GM12878 (cell line): ENCODE data around the gene GPX7. TPM values are rescaled to one million over a fixed set of nuclear protein-coding genes. Genes with fewer than 3 reads are reported as not detected.

Experiments used
- ATAC-seq: fragments of 200-7000 bp; cut with Tn5 transposase; 3 replicates; pipeline ENCODE4 v1.9.1; 2020; ENCODE audit warnings: mild to moderate bottlenecking, moderate library complexity
- BruUV-seq: library from RNA; stranded (reverse); fragments of 400-500 nt; replicated peaks from 2 replicates; lab custom pipeline; 2021; lab: Mats Ljungman, UMichigan
- CTCF ChIA-PET: fragments of 300-600 bp; sonication (Branson Sonifier 250); formaldehyde crosslinking; extraction: SDS; loops from one replicate; lab custom pipeline; 2021; ENCODE audit warnings: inconsistent platforms; lab: Yijun Ruan, JAX
- POLR2A ChIA-PET: fragments of 350-600 bp; formaldehyde crosslinking; extraction: SDS; loops from one replicate; lab custom pipeline; 2021; ENCODE audit warnings: inconsistent platforms; lab: Charles Lee
- RAD21 ChIA-PET: fragments of 300-600 bp; sonication (Branson Sonifier 250); formaldehyde crosslinking; loops from one replicate; lab custom pipeline; 2023; ENCODE audit warnings: antibody characterized with exemption; ENCODE audit not compliant: unreplicated experiment; lab: Charles Lee
- SMC1A ChIA-PET: fragments of 300-600 bp; sonication (Branson Sonifier 250); formaldehyde crosslinking; loops from one replicate; lab custom pipeline; 2023; ENCODE audit not compliant: unreplicated experiment, uncharacterized antibody; lab: Charles Lee
- DNase-seq: peaks from one replicate; pipeline ENCODE4 v3.0.0-alpha.2; 2011; ENCODE audit warnings: low read depth, low spot score
- FAIRE-seq: peaks from 3 replicates; lab custom pipeline; 2011; peaks lifted over from hg19 to GRCh38; lab: Jason Lieb, UNC
- H2AFZ ChIP-seq: 2 replicates; pipeline ENCODE4 v1.6.0; 2011; ENCODE audit warnings: low read depth, low read length, control low read depth; ENCODE audit not compliant: control insufficient read depth
- H3K27ac ChIP-seq: 2 replicates; pipeline ENCODE4 v1.5.1; 2011; ENCODE audit warnings: control low read depth; ENCODE audit not compliant: control insufficient read depth, insufficient read depth
- H3K27me3 ChIP-seq, 2 experiments: replicated peaks in 1 of 2; 2 replicates each; pipeline versions ENCODE4 v1.6.0 to v1.6.1; 2011; ENCODE audit warnings: low read length in 1 of 2; ENCODE audit not compliant: control insufficient read depth in 2 of 2, insufficient read depth in 2 of 2
- H3K36me3 ChIP-seq, 2 experiments: 2 replicates each; pipeline ENCODE4 v1.5.1; 2011; ENCODE audit warnings: low read length in 1 of 2; ENCODE audit not compliant: control insufficient read depth in 2 of 2, insufficient read depth in 2 of 2
- H3K4me1 ChIP-seq: 2 replicates; pipeline ENCODE4 v1.6.1; 2011; ENCODE audit warnings: mild to moderate bottlenecking, low read length, moderate library complexity, mixed read lengths; ENCODE audit not compliant: control insufficient read depth, insufficient read depth
- H3K4me2 ChIP-seq: 2 replicates; pipeline ENCODE4 v1.6.0; 2011; ENCODE audit warnings: control low read depth; ENCODE audit not compliant: control insufficient read depth, insufficient read depth
- H3K4me3 ChIP-seq: fragments of 200-600 bp; sonication (generic); 2 replicates; pipeline ENCODE4 v1.5.1; 2016
- H3K79me2 ChIP-seq: 2 replicates; pipeline ENCODE4 v1.6.0; 2011; ENCODE audit warnings: low read length; ENCODE audit not compliant: control insufficient read depth, insufficient read depth
- H3K9ac ChIP-seq: 2 replicates; pipeline ENCODE4 v1.8.0; 2011; ENCODE audit warnings: low read length, control low read depth, mixed read lengths; ENCODE audit not compliant: control insufficient read depth, insufficient read depth
- H3K9me3 ChIP-seq: replicated peaks from 3 replicates; pipeline ENCODE4 v1.5.1; 2011; ENCODE audit warnings: mild to moderate bottlenecking, low read length; ENCODE audit not compliant: control insufficient read depth, insufficient read depth
- H4K20me1 ChIP-seq: 2 replicates; pipeline ENCODE4 v1.6.0; 2011; ENCODE audit not compliant: control insufficient read depth, insufficient read depth
- EGR1 ChIP-seq, 2 experiments: IDR thresholded peaks; 1 replicate in 1 of 2; 2 replicates in 1 of 2; pipeline ENCODE4 v1.6.1; 2011 to 2012; ENCODE audit warnings: low read depth in 2 of 2, low read length in 2 of 2, borderline replicate concordance in 1 of 2, mild to moderate bottlenecking in 1 of 2, moderate library complexity in 1 of 2
- YBX1 ChIP-seq: fragments of 450-650 bp; IDR thresholded peaks from 2 replicates; pipeline ENCODE4 v1.6.1; 2016; ENCODE audit warnings: antibody characterized with exemption
- WGBS: methylation state at CpG from one replicate; pipeline ENCODE4 v1.1.6; 2016; ENCODE audit warnings: low lambda C conversion rate; ENCODE audit not compliant: insufficient replicate concordance, insufficient coverage; ENCODE audit errors: missing lambda C conversion rate; 5-methylcytosine and 5-hydroxymethylcytosine counted together
- in situ Hi-C: fragments of 300-500 bp; cut with MboI; formaldehyde crosslinking; loops from 9 replicates; pipeline ENCODE4 v1.14.3; 2018; ENCODE audit warnings: mixed read lengths
- intact Hi-C: fragments of 100-400 bp; cut with micrococcal nuclease; formaldehyde crosslinking; loops from one replicate; pipeline ENCODE4 v1.14.2; 2022; ENCODE audit not compliant: unreplicated experiment
- polyA plus RNA-seq, 11 experiments: library from polyadenylated mRNA; depleted of rRNA in 4 of 11; unstranded in 6 of 11; stranded (reverse) in 5 of 11; fragments of >200 nt; fragmentation: Nextera tagmentation in 4 of 11; fragmentation: Illumina TruSeq in 1 of 11; extraction: Ambion mirVana in 4 of 11; extraction: Trizol in 1 of 11; gene quantifications; 1 replicate in 1 of 11; 2 replicates in 10 of 11; pipeline versions ENCODE4 v1.2.1 to v1.2.3, GENCODE V29; 2011 to 2016; ENCODE audit warnings: inconsistent platforms in 2 of 11, missing spikeins in 2 of 11, low read depth in 1 of 11
- total RNA-seq, 4 experiments: library from RNA; depleted of rRNA in 3 of 4; stranded (reverse); fragments of >200 nt in 3 of 4; fragmentation: Illumina TruSeq in 1 of 4; extraction: Trizol in 1 of 4; gene quantifications; 2 replicates each; pipeline versions ENCODE4 v1.2.1 to v1.2.3, GENCODE V29; 2013 to 2021
- TF ChIP-seq, protein P1 (sequence below): fragments of 450-650 bp; IDR thresholded peaks from 2 replicates; pipeline ENCODE4 v1.6.1; 2017; ENCODE audit warnings: borderline replicate concordance

The GPX7 gene
- total and polyA plus RNA-seq, 10 of the 15 experiments (the other 5 are each of a cell fraction or from before 2014, with no cell fraction given) = 1.9 to 4.2 (median 2.5) TPM; not detected in 1

DNA sequence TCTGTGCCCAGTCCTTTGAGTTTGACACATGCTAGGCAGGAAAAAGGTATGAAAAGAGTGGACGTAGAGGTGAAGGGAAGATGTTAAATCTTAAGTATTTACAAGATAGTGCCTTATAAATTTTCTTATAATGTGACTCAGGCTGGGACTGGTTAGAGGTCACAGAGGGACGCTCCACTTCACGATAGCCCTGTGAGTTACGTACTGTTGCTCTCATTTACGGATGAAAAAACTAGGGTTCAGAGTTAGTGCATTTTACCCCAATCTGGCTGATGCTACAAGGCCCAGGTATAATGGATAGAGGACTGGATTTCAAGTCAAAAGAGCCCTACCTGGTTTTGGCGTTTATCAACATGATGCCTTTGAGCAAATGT is 47.9 kb upstream of the GPX7 start:
- H3K4me1 ChIP-seq = peaks cover 4% of the 10 kb centered on the region
- FAIRE-seq (no peak), DNase-seq (no peak), ATAC-seq (no peak)
- no peak overlapping the region for H3K27ac ChIP-seq
- in situ Hi-C loops = no loop called here
- intact Hi-C loops = loop anchor here (10.0 kb wide), 1 partner anchor 131 kb away; no protein-coding TSS in a partner anchor
- 80% methylated on average over 6 of the region's 6 CpGs for WGBS
- ChIA-PET SMC1A (interaction anchor here (1.3 kb wide), 2 partner anchors 25 to 47 kb away, joined by 3 to 4 read pairs; no protein-coding TSS in a partner anchor), POLR2A (interaction anchor here (0.6 to 1.5 kb wide), 2 partner anchors 84 to 160 kb away, joined by 5 to 6 read pairs; no protein-coding TSS in a partner anchor), CTCF (interaction anchor here (0.7 to 1.9 kb wide), 2 partner anchors 81 to 149 kb away, joined by 3 to 6 read pairs; no protein-coding TSS in a partner anchor), RAD21 (interaction anchor here (1.2 to 2.1 kb wide), 4 partner anchors 22 to 131 kb away, joined by 3 to 19 read pairs (median 4); no protein-coding TSS in a partner anchor)
- H3K4me3 ChIP-seq = peak overlapping the region; percentile 81; the same call in 1 of the 2 replicates
- no peaks in the 10 kb centered on the region; the same call in 2 of the 3 replicates for H3K9me3 ChIP-seq
- peaks cover 32% of the 10 kb centered on the region for H3K79me2 ChIP-seq
- H2AFZ ChIP-seq = peak overlapping the region; percentile 94; the same call in 1 of the 2 replicates
- BruUV-seq = TSS peak; percentile 64
- H4K20me1 ChIP-seq = no peaks in the 10 kb centered on the region
- H3K27me3 ChIP-seq = 0 out of 4 replicates have a peak, but pooled peaks cover 0 to 6% of the 10 kb centered on the region in 2 experiments
- TF ChIP-seq, protein P1, sequence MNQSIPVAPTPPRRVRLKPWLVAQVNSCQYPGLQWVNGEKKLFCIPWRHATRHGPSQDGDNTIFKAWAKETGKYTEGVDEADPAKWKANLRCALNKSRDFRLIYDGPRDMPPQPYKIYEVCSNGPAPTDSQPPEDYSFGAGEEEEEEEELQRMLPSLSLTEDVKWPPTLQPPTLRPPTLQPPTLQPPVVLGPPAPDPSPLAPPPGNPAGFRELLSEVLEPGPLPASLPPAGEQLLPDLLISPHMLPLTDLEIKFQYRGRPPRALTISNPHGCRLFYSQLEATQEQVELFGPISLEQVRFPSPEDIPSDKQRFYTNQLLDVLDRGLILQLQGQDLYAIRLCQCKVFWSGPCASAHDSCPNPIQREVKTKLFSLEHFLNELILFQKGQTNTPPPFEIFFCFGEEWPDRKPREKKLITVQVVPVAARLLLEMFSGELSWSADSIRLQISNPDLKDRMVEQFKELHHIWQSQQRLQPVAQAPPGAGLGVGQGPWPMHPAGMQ = no peak
- peak overlapping the region; percentile 96 for H3K4me2 ChIP-seq
- H3K9ac ChIP-seq = peak overlapping the region; percentile 82; the same call in 1 of the 2 replicates
- H3K36me3 ChIP-seq = no peaks in the 10 kb centered on the region

DNA sequence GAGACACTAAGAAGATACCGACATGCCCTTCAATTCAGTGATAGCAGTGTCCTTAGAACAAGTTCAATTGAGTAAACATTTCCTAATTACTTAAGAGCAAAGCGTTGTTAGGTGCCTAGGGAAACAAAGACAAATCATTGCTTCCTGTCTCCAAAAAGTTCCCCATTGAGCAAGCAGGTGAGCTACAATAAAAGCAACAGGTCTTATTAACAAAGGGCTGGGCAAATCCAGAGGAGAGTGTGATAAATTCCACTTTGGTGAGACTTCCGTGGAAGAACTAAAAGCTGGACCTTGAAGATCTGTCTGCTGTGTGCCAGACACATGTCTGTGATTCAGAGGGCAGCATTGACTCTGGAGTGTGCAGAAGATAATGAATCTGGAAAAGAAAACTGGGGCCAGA is 47.4 kb upstream of the GPX7 start:
- DNase-seq (no peak), ATAC-seq (no peak), FAIRE-seq (no peak)
- no peak overlapping the region for H3K4me2 ChIP-seq
- H2AFZ ChIP-seq = no peak overlapping the region
- no peak overlapping the region for H3K9ac ChIP-seq
- H3K79me2 ChIP-seq = peaks cover 27% of the 10 kb centered on the region
- H3K4me1 ChIP-seq = peaks cover 4% of the 10 kb centered on the region; the same call in 1 of the 2 replicates
- H4K20me1 ChIP-seq = no peaks in the 10 kb centered on the region
- CTCF ChIA-PET = no interaction called here
- H3K9me3 ChIP-seq = no peaks in the 10 kb centered on the region; the same call in 2 of the 3 replicates
- no TSS peak for BruUV-seq
- RAD21 ChIA-PET = interaction anchor here (1.7 kb wide), 1 partner anchor 44 kb away, joined by 4 read pairs; no protein-coding TSS in a partner anchor
- no peaks in the 10 kb centered on the region for H3K36me3 ChIP-seq
- in situ Hi-C loops (no loop called here), intact Hi-C loops (loop anchor here (10.0 kb wide), 1 partner anchor 130 kb away; no protein-coding TSS in a partner anchor)
- H3K4me3 ChIP-seq = no peak overlapping the region
- POLR2A ChIA-PET = no interaction called here
- TF ChIP-seq YBX1 = no peak
- TF ChIP-seq EGR1 (IDR thresholded peaks at IDR 0.05; ENCODE audit: borderline replicate concordance in 1 of 2, low read depth in 2 of 2, low read length in 2 of 2) = no peak
- H3K27me3 ChIP-seq = 0 out of 4 replicates have a peak, but pooled peaks cover 0 to 6% of the 10 kb centered on the region in 2 experiments
- SMC1A ChIA-PET = no interaction called here
- H3K27ac ChIP-seq = no peak overlapping the region
- WGBS = 50% methylated on average over 3 of the region's 3 CpGs
